HepG2 (cell line): ENCODE data around the gene OAT. TPM values are rescaled to one million over a fixed set of nuclear protein-coding genes. Genes with fewer than 3 reads are reported as not detected.

ENCODE experiments used
- ATAC-seq: fragments of 200-7000 bp; cut with Tn5 transposase; 3 replicates; pipeline ENCODE4 v1.9.1; 2020; ENCODE audit warnings: mild to moderate bottlenecking, moderate library complexity
- BruUV-seq: library from RNA; stranded (reverse); fragments of 400-500 nt; replicated peaks from 2 replicates; lab custom pipeline; 2021; lab: Mats Ljungman, UMichigan
- CTCF ChIA-PET: fragments of 300-600 bp; formaldehyde crosslinking; extraction: SDS; loops from one replicate; lab custom pipeline; 2021; ENCODE audit warnings: low total read pairs, inconsistent platforms, low intra/inter-chr PET ratio; lab: Yijun Ruan, JAX
- POLR2A ChIA-PET: fragments of 350-600 bp; sonication (Branson Sonifier 250); formaldehyde crosslinking; loops from one replicate; lab custom pipeline; 2020; ENCODE audit warnings: antibody characterized with exemption, inconsistent platforms; lab: Yijun Ruan, JAX
- DNase-seq: peaks from one replicate; pipeline ENCODE4 v3.0.0-alpha.2; 2015; ENCODE audit warnings: low spot score
- FAIRE-seq: peaks from 3 replicates; lab custom pipeline; 2011; peaks lifted over from hg19 to GRCh38; lab: Jason Lieb, UNC
- H2AFZ ChIP-seq: one replicate; pipeline ENCODE4 v1.6.1; 2011; ENCODE audit warnings: low read length, inconsistent platforms
- H3K27ac ChIP-seq: fragments of 300-600 bp; 3 replicates; pipeline ENCODE4 v1.8.0; 2011; ENCODE audit warnings: mixed run types, mild to moderate bottlenecking, mixed read lengths, low read length, inconsistent platforms; ENCODE audit not compliant: insufficient read depth; ENCODE audit errors: extremely low read length
- H3K27me3 ChIP-seq, 2 experiments: fragments of 200-600 bp in 1 of 2; 2 replicates in 1 of 2; 3 replicates in 1 of 2; pipeline versions ENCODE4 v1.6.0 to v1.8.0; 2011; ENCODE audit warnings: low read length in 2 of 2, mild to moderate bottlenecking in 2 of 2, moderate library complexity in 2 of 2, inconsistent platforms in 1 of 2; ENCODE audit not compliant: insufficient read depth in 2 of 2, control insufficient read depth in 1 of 2
- H3K36me3 ChIP-seq, 2 experiments: fragments of 200-600 bp in 1 of 2; replicated peaks in 1 of 2; 2 replicates in 1 of 2; 3 replicates in 1 of 2; pipeline versions ENCODE4 v1.5.1 to v1.8.0; 2011; ENCODE audit warnings: low read length in 2 of 2, inconsistent platforms in 1 of 2; ENCODE audit not compliant: insufficient read depth in 2 of 2, control insufficient read depth in 1 of 2
- H3K4me1 ChIP-seq: 2 replicates; pipeline ENCODE4 v1.5.1; 2012; ENCODE audit warnings: low read length, inconsistent platforms; ENCODE audit not compliant: insufficient read depth
- H3K4me2 ChIP-seq: 2 replicates; pipeline ENCODE4 v1.6.0; 2011; ENCODE audit warnings: low read depth, low read length, inconsistent platforms
- H3K4me3 ChIP-seq, 3 experiments: fragments of 200-600 bp in 1 of 3; sonication (generic), shearing (Covaris generic) in 1 of 3; replicated peaks in 1 of 3; 2 replicates each; pipeline ENCODE4 v1.5.1; 2011 to 2016; ENCODE audit warnings: low read length in 3 of 3, inconsistent platforms in 2 of 3, low read depth in 2 of 3, mild to moderate bottlenecking in 2 of 3, control low read depth in 1 of 3, mixed read lengths in 1 of 3; ENCODE audit not compliant: insufficient read depth in 1 of 3
- H3K79me2 ChIP-seq: one replicate; pipeline ENCODE4 v1.6.1; 2011; ENCODE audit warnings: low read length, inconsistent platforms; ENCODE audit not compliant: insufficient read depth
- H3K9ac ChIP-seq: 2 replicates; pipeline ENCODE4 v1.6.0; 2011; ENCODE audit warnings: mild to moderate bottlenecking, low read depth, low read length, inconsistent platforms; ENCODE audit not compliant: insufficient read depth
- H3K9me3 ChIP-seq: 2 replicates; pipeline ENCODE4 v1.5.1; 2012; ENCODE audit warnings: mild to moderate bottlenecking, low read length
- H4K20me1 ChIP-seq: 2 replicates; pipeline ENCODE4 v1.6.0; 2011; ENCODE audit warnings: inconsistent platforms, mild to moderate bottlenecking, low read length, moderate library complexity; ENCODE audit not compliant: insufficient read depth
- ATF7 ChIP-seq, 2 experiments: fragments of 450-650 bp in 1 of 2; sonication (generic) in 1 of 2; formaldehyde crosslinking in 1 of 2; IDR thresholded peaks; 2 replicates each; pipeline versions ENCODE4 v1.4.0 to v1.6.1; 2016 to 2020; ENCODE audit warnings: antibody characterized with exemption in 1 of 2, mild to moderate bottlenecking in 1 of 2, missing genetic modification reagents in 1 of 2
- CEBPB ChIP-seq: IDR thresholded peaks from 2 replicates; pipeline ENCODE4 v1.6.1; 2011; ENCODE audit warnings: low read depth, low read length, improper control_type of control experiment, borderline replicate concordance
- CREB1 ChIP-seq, 2 experiments: fragments of 450-650 bp in 1 of 2; IDR thresholded peaks; 2 replicates each; pipeline ENCODE4 v1.6.1; 2016 to 2017; ENCODE audit warnings: control low read depth in 1 of 2, mild to moderate bottlenecking in 1 of 2, missing compliant biosample characterization in 1 of 2, missing genetic modification characterization in 1 of 2
- MAFF ChIP-seq: IDR thresholded peaks from 2 replicates; pipeline ENCODE4 v1.6.1; 2011; ENCODE audit warnings: low read depth, low read length, improper control_type of control experiment
- MAFK ChIP-seq, 2 experiments: IDR thresholded peaks in 1 of 2; conservative IDR thresholded peaks in 1 of 2; 2 replicates each; pipeline ENCODE4 v1.6.1; 2011; ENCODE audit warnings: improper control_type of control experiment in 2 of 2, low read length in 2 of 2
- NFKB2 ChIP-seq: sonication (generic); formaldehyde crosslinking; IDR thresholded peaks from 2 replicates; pipeline ENCODE4 v1.4.0; 2020; ENCODE audit warnings: missing genetic modification reagents, borderline replicate concordance
- RNF2 ChIP-seq: fragments of 450-650 bp; conservative IDR thresholded peaks from 2 replicates; pipeline ENCODE4 v1.6.1; 2016; ENCODE audit warnings: low read depth
- SATB2 ChIP-seq: sonication (generic); formaldehyde crosslinking; IDR thresholded peaks from 2 replicates; pipeline ENCODE4 v1.5.0; 2020; ENCODE audit warnings: missing genetic modification reagents
- TEAD2 ChIP-seq: sonication (generic); formaldehyde crosslinking; IDR thresholded peaks from 2 replicates; pipeline ENCODE4 v1.9.0; 2021; ENCODE audit warnings: missing genetic modification reagents
- U2AF1 ChIP-seq: fragments of 200-400 bp; formaldehyde crosslinking; optimal IDR thresholded peaks from 2 replicates; pipeline ENCODE3; 2017; ENCODE audit warnings: mild to moderate bottlenecking, low read depth, low read length
- ZNF274 ChIP-seq: sonication (generic); formaldehyde crosslinking; IDR thresholded peaks from 2 replicates; pipeline ENCODE4 v1.5.1; 2020; ENCODE audit warnings: mild to moderate bottlenecking, missing genetic modification reagents
- ZSCAN30 ChIP-seq: sonication (generic); formaldehyde crosslinking; IDR thresholded peaks from 2 replicates; pipeline ENCODE4 v1.5.0; 2020; ENCODE audit warnings: mild to moderate bottlenecking, missing genetic modification reagents
- WGBS: methylation state at CpG from one replicate; pipeline ENCODE4 v1.1.6; 2017; ENCODE audit warnings: low lambda C conversion rate; 5-methylcytosine and 5-hydroxymethylcytosine counted together
- in situ Hi-C: cut with HindIII; loops from 2 replicates; pipeline ENCODE4 v1.10.0; 2017; ENCODE audit warnings: low pct_unique_long_range_greater_than_20kb; ENCODE audit not compliant: extremely low pct_ligation_motif_present
- intact Hi-C: fragments of 100-400 bp; cut with micrococcal nuclease; formaldehyde crosslinking; loops from one replicate; pipeline ENCODE4 v1.10.0; 2022; ENCODE audit not compliant: unreplicated experiment
- polyA plus RNA-seq, 8 experiments: library from polyadenylated mRNA; depleted of rRNA in 3 of 8; stranded (reverse) in 7 of 8; unstranded in 1 of 8; fragments of >200 nt; fragmentation: Illumina TruSeq in 4 of 8; extraction: Trizol in 4 of 8; gene quantifications; 2 replicates each; pipeline versions ENCODE4 v1.2.1 to v1.2.3, GENCODE V29; 2011 to 2016; ENCODE audit warnings: low read depth in 4 of 8, missing spikeins in 1 of 8, mixed read lengths in 1 of 8; ENCODE audit not compliant: insufficient read depth in 1 of 8
- total RNA-seq, 5 experiments: library from RNA; depleted of rRNA; stranded (reverse); fragments of >200 nt; fragmentation: Illumina TruSeq; extraction: Trizol; gene quantifications; 2 replicates each; pipeline ENCODE4 v1.2.3, GENCODE V29; 2016; ENCODE audit warnings: low read depth in 1 of 5
- TF ChIP-seq, protein P1 (sequence below): sonication (generic); formaldehyde crosslinking; IDR thresholded peaks from 2 replicates; pipeline ENCODE4 v1.4.0; 2020; ENCODE audit warnings: mild to moderate bottlenecking, missing genetic modification reagents

Gene OAT
- total and polyA plus RNA-seq, 2 of the 13 experiments (the other 11 are each of a cell fraction or from before 2014, with no cell fraction given): 87.8 to 96.7 TPM

DNA sequence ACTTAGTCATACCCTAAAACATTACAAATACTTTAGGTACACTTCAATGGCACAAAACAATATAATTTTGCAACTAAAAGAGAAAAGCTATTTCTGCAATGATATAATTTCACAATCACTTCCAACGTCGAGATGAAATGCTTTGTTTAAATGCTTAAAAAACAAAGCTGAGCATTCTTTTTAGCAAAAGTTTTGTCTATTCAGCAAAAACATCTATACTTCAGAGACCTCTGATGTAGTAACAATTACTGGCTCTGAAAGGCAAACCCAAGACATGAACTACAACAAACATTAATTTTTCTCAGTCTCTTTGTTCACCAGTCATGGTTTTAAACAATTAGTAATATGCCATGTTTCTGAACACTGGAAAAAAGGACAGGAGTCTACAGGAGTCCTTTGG lies 16.4 kb downstream of the OAT start:
- POLR2A ChIA-PET: no interaction called here
- peak; percentile 93 to 97 for TF ChIP-seq MAFK (conservative IDR thresholded peaks at IDR 0.05 in 1 of 2, IDR thresholded peaks at IDR 0.05 in 1 of 2; ENCODE audit: low read length in 2 of 2)
- TF ChIP-seq NFKB2 (CRISPR knock-in tag): no peak
- 0 out of 2 replicates have a peak, but pooled peaks have one; percentile 6 for TF ChIP-seq CEBPB
- TF ChIP-seq RNF2: no peak
- no peak for TF ChIP-seq SATB2 (CRISPR knock-in tag)
- TF ChIP-seq MAFF: peak; percentile 96
- Histone ChIP-seq H3K27ac (no peak overlapping the region), H2AFZ (no peak overlapping the region), H3K4me3 (no peak overlapping the region), H4K20me1 (no peaks in the 10 kb centered on the region), H3K4me2 (no peak overlapping the region), H3K79me2 (no peaks in the 10 kb centered on the region), H3K4me1 (no peaks in the 10 kb centered on the region), H3K36me3 (peaks cover 11 to 67% of the 10 kb centered on the region in 2 experiments), H3K27me3 (no peaks in the 10 kb centered on the region), H3K9me3 (no peaks in the 10 kb centered on the region), H3K9ac (no peak overlapping the region)
- CTCF ChIA-PET: no interaction called here
- intact Hi-C loops: no loop called here
- FAIRE-seq (no peak), DNase-seq (no peak), ATAC-seq (no peak)
- WGBS: 95% methylated on average over 2 of the region's 2 CpGs
- BruUV-seq: no TSS peak
- in situ Hi-C loops: no loop called here

DNA sequence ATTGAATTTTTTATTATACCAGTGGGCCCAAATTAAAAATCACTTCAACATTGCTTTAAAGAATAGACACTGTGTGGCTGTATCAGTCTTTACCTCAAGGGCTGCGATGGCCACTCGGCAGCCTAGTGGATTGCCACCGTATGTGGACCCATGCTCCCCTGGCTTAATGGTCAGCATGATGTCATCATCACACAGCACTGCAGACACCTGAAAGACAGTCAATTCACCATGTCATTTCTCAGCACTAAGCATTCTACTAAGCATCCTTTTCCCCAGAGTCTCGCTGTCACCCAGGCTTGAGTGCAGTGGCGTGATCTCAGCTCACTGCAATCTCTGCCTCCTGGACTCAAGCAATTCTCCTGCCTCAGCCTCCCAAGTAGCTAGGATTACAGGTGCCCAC lies 17.1 kb downstream of the OAT start:
- Histone ChIP-seq H3K9ac (no peak overlapping the region), H3K36me3 (peaks cover 11 to 62% of the 10 kb centered on the region in 2 experiments), H3K79me2 (no peaks in the 10 kb centered on the region), H3K4me1 (no peaks in the 10 kb centered on the region), H3K4me2 (no peak overlapping the region), H3K27ac (no peak overlapping the region), H4K20me1 (no peaks in the 10 kb centered on the region), H3K4me3 (no peak overlapping the region), H3K9me3 (no peaks in the 10 kb centered on the region), H2AFZ (no peak overlapping the region), H3K27me3 (no peaks in the 10 kb centered on the region)
- DNase-seq: no peak
- CTCF ChIA-PET: no interaction called here
- no peak for TF ChIP-seq U2AF1
- TF ChIP-seq, protein P1, sequence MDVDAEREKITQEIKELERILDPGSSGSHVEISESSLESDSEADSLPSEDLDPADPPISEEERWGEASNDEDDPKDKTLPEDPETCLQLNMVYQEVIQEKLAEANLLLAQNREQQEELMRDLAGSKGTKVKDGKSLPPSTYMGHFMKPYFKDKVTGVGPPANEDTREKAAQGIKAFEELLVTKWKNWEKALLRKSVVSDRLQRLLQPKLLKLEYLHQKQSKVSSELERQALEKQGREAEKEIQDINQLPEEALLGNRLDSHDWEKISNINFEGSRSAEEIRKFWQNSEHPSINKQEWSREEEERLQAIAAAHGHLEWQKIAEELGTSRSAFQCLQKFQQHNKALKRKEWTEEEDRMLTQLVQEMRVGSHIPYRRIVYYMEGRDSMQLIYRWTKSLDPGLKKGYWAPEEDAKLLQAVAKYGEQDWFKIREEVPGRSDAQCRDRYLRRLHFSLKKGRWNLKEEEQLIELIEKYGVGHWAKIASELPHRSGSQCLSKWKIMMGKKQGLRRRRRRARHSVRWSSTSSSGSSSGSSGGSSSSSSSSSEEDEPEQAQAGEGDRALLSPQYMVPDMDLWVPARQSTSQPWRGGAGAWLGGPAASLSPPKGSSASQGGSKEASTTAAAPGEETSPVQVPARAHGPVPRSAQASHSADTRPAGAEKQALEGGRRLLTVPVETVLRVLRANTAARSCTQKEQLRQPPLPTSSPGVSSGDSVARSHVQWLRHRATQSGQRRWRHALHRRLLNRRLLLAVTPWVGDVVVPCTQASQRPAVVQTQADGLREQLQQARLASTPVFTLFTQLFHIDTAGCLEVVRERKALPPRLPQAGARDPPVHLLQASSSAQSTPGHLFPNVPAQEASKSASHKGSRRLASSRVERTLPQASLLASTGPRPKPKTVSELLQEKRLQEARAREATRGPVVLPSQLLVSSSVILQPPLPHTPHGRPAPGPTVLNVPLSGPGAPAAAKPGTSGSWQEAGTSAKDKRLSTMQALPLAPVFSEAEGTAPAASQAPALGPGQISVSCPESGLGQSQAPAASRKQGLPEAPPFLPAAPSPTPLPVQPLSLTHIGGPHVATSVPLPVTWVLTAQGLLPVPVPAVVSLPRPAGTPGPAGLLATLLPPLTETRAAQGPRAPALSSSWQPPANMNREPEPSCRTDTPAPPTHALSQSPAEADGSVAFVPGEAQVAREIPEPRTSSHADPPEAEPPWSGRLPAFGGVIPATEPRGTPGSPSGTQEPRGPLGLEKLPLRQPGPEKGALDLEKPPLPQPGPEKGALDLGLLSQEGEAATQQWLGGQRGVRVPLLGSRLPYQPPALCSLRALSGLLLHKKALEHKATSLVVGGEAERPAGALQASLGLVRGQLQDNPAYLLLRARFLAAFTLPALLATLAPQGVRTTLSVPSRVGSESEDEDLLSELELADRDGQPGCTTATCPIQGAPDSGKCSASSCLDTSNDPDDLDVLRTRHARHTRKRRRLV (CRISPR knock-in tag): no peak
- no peak for TF ChIP-seq ZNF274 (CRISPR knock-in tag)
- 0 out of 2 replicates have a peak, but pooled peaks have one; percentile 17 for TF ChIP-seq CREB1 (IDR thresholded peaks at IDR 0.05)
- TF ChIP-seq CREB1 (CRISPR knock-in tag; IDR thresholded peaks at IDR 0.05): no peak
- no peak for TF ChIP-seq TEAD2 (CRISPR knock-in tag)
- no peak for TF ChIP-seq ZSCAN30
- peak; percentile 77 for TF ChIP-seq ATF7 (IDR thresholded peaks at IDR 0.05)
- TF ChIP-seq ATF7 (CRISPR knock-in tag; IDR thresholded peaks at IDR 0.05): no peak
- 98% methylated on average over 5 of the region's 5 CpGs for WGBS
- in situ Hi-C loops (no loop called here), intact Hi-C loops (no loop called here)
- BruUV-seq: no TSS peak
- no peak for FAIRE-seq
- POLR2A ChIA-PET: no interaction called here
- ATAC-seq: no peak
